CD14-positive monocyte (primary cell): ENCODE data around the gene CCDC106. TPM values are rescaled to one million over a fixed set of nuclear protein-coding genes. Genes with fewer than 3 reads are reported as not detected.
A peak's percentile ranks its signal among the peaks of the same experiment; 100 is the strongest.

Source experiments
- DNase-seq, 3 donors: peaks; one replicate each; pipeline ENCODE4 v3.0.0-alpha.2; 2011 to 2022
- H2AFZ ChIP-seq: 2 replicates; pipeline ENCODE4 v1.6.0; 2012; ENCODE audit warnings: mild to moderate bottlenecking, low read depth, low read length, inconsistent platforms; ENCODE audit not compliant: insufficient read depth, poor library complexity, severe bottlenecking
- H3K27ac ChIP-seq, 2 donors: 1 replicate in 1 of 2; 2 replicates in 1 of 2; pipeline ENCODE4 v1.5.1; 2012 to 2013; ENCODE audit warnings: low read length in 2 of 2, control low read depth in 1 of 2, inconsistent platforms in 1 of 2, low read depth in 1 of 2, mild to moderate bottlenecking in 1 of 2
- H3K27me3 ChIP-seq, 2 donors: one replicate each; pipeline versions ENCODE4 v1.6.0 to v1.6.1; 2011 to 2013; ENCODE audit warnings: low read length in 2 of 2; ENCODE audit not compliant: control insufficient read depth in 2 of 2, insufficient read depth in 2 of 2
- H3K36me3 ChIP-seq, 2 donors: replicated peaks in 1 of 2; 1 replicate in 1 of 2; 2 replicates in 1 of 2; pipeline versions ENCODE4 v1.5.1 to v1.6.1; 2012 to 2013; ENCODE audit warnings: low read length in 2 of 2, control low read depth in 1 of 2, inconsistent platforms in 1 of 2, mild to moderate bottlenecking in 1 of 2; ENCODE audit not compliant: insufficient read depth in 2 of 2, control insufficient read depth in 1 of 2
- H3K4me1 ChIP-seq, 2 donors: 1 replicate in 1 of 2; 2 replicates in 1 of 2; pipeline versions ENCODE4 v1.5.1 to v1.6.1; 2012 to 2013; ENCODE audit warnings: low read length in 2 of 2, control low read depth in 1 of 2, inconsistent platforms in 1 of 2, mild to moderate bottlenecking in 1 of 2, moderate library complexity in 1 of 2; ENCODE audit not compliant: insufficient read depth in 2 of 2, control insufficient read depth in 1 of 2
- H3K4me2 ChIP-seq: replicated peaks from 2 replicates; pipeline ENCODE3; 2012; ENCODE audit warnings: low read length, moderate library complexity, mild to moderate bottlenecking; ENCODE audit not compliant: poor library complexity, severe bottlenecking; ENCODE audit errors: extremely low read depth
- H3K4me3 ChIP-seq, 3 experiments: fragments of 200-600 bp in 1 of 3; sonication (generic) in 1 of 3; replicated peaks in 1 of 3; 1 replicate in 2 of 3; 2 replicates in 1 of 3; pipeline ENCODE4 v1.5.1; 2011 to 2013; ENCODE audit warnings: low read length in 3 of 3, mild to moderate bottlenecking in 3 of 3, control low read depth in 2 of 3, low read depth in 2 of 3, inconsistent platforms in 1 of 3, moderate library complexity in 1 of 3
- H3K79me2 ChIP-seq: 2 replicates; pipeline ENCODE4 v1.6.0; 2012; ENCODE audit warnings: mild to moderate bottlenecking, control low read depth, inconsistent platforms, low read length, moderate library complexity; ENCODE audit not compliant: insufficient read depth
- H3K9ac ChIP-seq: 2 replicates; pipeline ENCODE4 v1.6.0; 2017; ENCODE audit warnings: low read length, mild to moderate bottlenecking; ENCODE audit not compliant: insufficient read depth, poor library complexity, severe bottlenecking
- H3K9me3 ChIP-seq, 2 donors: replicated peaks in 1 of 2; 1 replicate in 1 of 2; 2 replicates in 1 of 2; pipeline versions ENCODE4 v1.5.1 to v1.6.1; 2012 to 2013; ENCODE audit warnings: low read length in 2 of 2, control low read depth in 1 of 2; ENCODE audit not compliant: control insufficient read depth in 1 of 2, insufficient read depth in 1 of 2
- H4K20me1 ChIP-seq: 2 replicates; pipeline ENCODE4 v1.6.0; 2012; ENCODE audit warnings: mild to moderate bottlenecking, low read length, control low read depth, moderate library complexity; ENCODE audit not compliant: insufficient read depth
- H3K27ac Mint-ChIP-seq, 7 donors: one replicate each; pipeline ENCODE4 v1.8.0; 2020; ENCODE audit warnings: mild to moderate bottlenecking in 7 of 7, mixed read lengths in 7 of 7, moderate library complexity in 6 of 7, inconsistent platforms in 2 of 7
- H3K27me3 Mint-ChIP-seq, 3 donors: one replicate each; pipeline ENCODE4 v1.8.0; 2021 to 2022; ENCODE audit warnings: low read depth in 3 of 3, mild to moderate bottlenecking in 3 of 3, mixed read lengths in 3 of 3, moderate library complexity in 3 of 3, inconsistent platforms in 1 of 3
- H3K36me3 Mint-ChIP-seq, 2 donors: one replicate each; pipeline ENCODE4 v1.8.0; 2020; ENCODE audit warnings: mixed read lengths in 2 of 2, inconsistent platforms in 1 of 2, mild to moderate bottlenecking in 1 of 2
- H3K4me1 Mint-ChIP-seq: one replicate; pipeline ENCODE4 v1.8.0; 2020; ENCODE audit warnings: mild to moderate bottlenecking, mixed read lengths
- H3K4me3 Mint-ChIP-seq, 2 donors: one replicate each; pipeline ENCODE4 v1.8.0; 2020; ENCODE audit warnings: mild to moderate bottlenecking in 2 of 2, mixed read lengths in 2 of 2, moderate library complexity in 1 of 2
- H3K9me3 Mint-ChIP-seq, 7 donors: one replicate each; pipeline ENCODE4 v1.8.0; 2020 to 2022; ENCODE audit warnings: mixed read lengths in 7 of 7, mild to moderate bottlenecking in 6 of 7, moderate library complexity in 6 of 7, inconsistent platforms in 2 of 7
- CTCF ChIP-seq: fragments of 200-600 bp; IDR thresholded peaks from one replicate; pipeline ENCODE4 v1.8.0; 2022; ENCODE audit warnings: antibody characterized with exemption, mild to moderate bottlenecking
- WGBS: methylation state at CpG from one replicate; pipeline ENCODE4 v1.1.5; 2013; ENCODE audit warnings: missing lambda C conversion rate; ENCODE audit not compliant: insufficient coverage; 5-methylcytosine and 5-hydroxymethylcytosine counted together
- intact Hi-C, 2 donors: fragments of 100-400 bp; cut with micrococcal nuclease; formaldehyde crosslinking; loops; one replicate each; pipeline versions ENCODE4 v1.15.0 to v1.15.1; 2023
- polyA plus RNA-seq, 3 donors: library from polyadenylated mRNA; depleted of rRNA in 1 of 3; unstranded in 2 of 3; stranded (reverse) in 1 of 3; fragments of 300-500 nt in 2 of 3; fragments of >200 nt in 1 of 3; fragmentation: Illumina TruSeq in 2 of 3; gene quantifications; 1 replicate in 2 of 3; 2 replicates in 1 of 3; pipeline ENCODE4 v1.2.3, GENCODE V29; 2012 to 2021

Gene CCDC106
- polyA plus RNA-seq, 3 donors: 0.74 to 2.4 (median 1.2) TPM

- peak within 1 kb of the TSS; percentile 77 for H3K4me2 ChIP-seq
- peak within 1 kb of the TSS; percentile 76 to 85 for H3K27ac ChIP-seq
- no peaks in the 10 kb centered on the region for H3K27me3 ChIP-seq
- Mint-ChIP-seq H3K9me3 (no peaks in the 10 kb centered on the region), H3K27ac (peak within 1 kb of the TSS; percentile 93 to 97 (median 96)), H3K4me1 (peaks cover 66% of the 10 kb centered on the region), H3K27me3 (no peaks in the 10 kb centered on the region), H3K36me3 (peaks cover 27 to 45% of the 10 kb centered on the region in 2 donors), H3K4me3 (peak within 1 kb of the TSS; percentile 94 to 98)
- H3K79me2 ChIP-seq: peaks cover 80% of the 10 kb centered on the region
- H2AFZ ChIP-seq: peak within 1 kb of the TSS; percentile 65
- peaks cover 4 to 43% of the 10 kb centered on the region in 2 donors for H3K36me3 ChIP-seq
- H3K4me3 ChIP-seq: peak within 1 kb of the TSS; percentile 81 to 92 (median 92)
- peaks cover 41% of the 10 kb centered on the region for H4K20me1 ChIP-seq
- H3K9ac ChIP-seq: peak within 1 kb of the TSS; percentile 78
- WGBS: 0% methylated on average over 32 of the region's 44 CpGs
- peak; percentile 47 to 79 (median 52) for DNase-seq
- intact Hi-C loops: loop anchor here (2.0 to 10.0 kb wide), 4 partner anchors 15 to 201 kb away; partner anchors contain the start of genes UBE2S (in 1 of the 2), ZNF580 (in 1 of the 2) and ZNF581 (in 1 of the 2)
- no peaks in the 10 kb centered on the region for H3K9me3 ChIP-seq
- TF ChIP-seq CTCF: peak; percentile 75
- H3K4me1 ChIP-seq: peaks cover 31 to 57% of the 10 kb centered on the region in 2 donors
Observed at GRCh38 chr19:55605637-55606470, 42.2 kb upstream of the CCDC106 start, which contains the start of gene ZNF865. Gene ZNF865, plus strand, starts transcription at chr19:55605647. Its CDS starts 7,972 bp downstream, at chr19:55613619.

GRCh38 chr19:55606471-55606787 lies 41.6 kb upstream of the CCDC106 start:
- H4K20me1 ChIP-seq: peaks cover 45% of the 10 kb centered on the region
- intact Hi-C loops: loop anchor here (2.0 to 10.0 kb wide), 4 partner anchors 14 to 202 kb away; partner anchors contain the start of genes UBE2S (in 1 of the 2), ZNF580 (in 1 of the 2) and ZNF581 (in 1 of the 2)
- H3K4me3 ChIP-seq: peak overlapping the region; percentile 81 to 92 (median 92)
- peaks cover 80% of the 10 kb centered on the region for H3K79me2 ChIP-seq
- Mint-ChIP-seq H3K4me1 (peaks cover 67% of the 10 kb centered on the region), H3K9me3 (no peaks in the 10 kb centered on the region), H3K36me3 (peaks cover 27 to 47% of the 10 kb centered on the region in 2 donors), H3K4me3 (peak overlapping the region; percentile 94 to 98), H3K27ac (peak overlapping the region; percentile 78 to 97 (median 96)), H3K27me3 (no peaks in the 10 kb centered on the region)
- no peaks in the 10 kb centered on the region for H3K9me3 ChIP-seq
- peaks cover 28 to 55% of the 10 kb centered on the region in 2 donors for H3K4me1 ChIP-seq
- H3K27ac ChIP-seq: peak overlapping the region; percentile 76 to 85
- peak overlapping the region; percentile 77 for H3K4me2 ChIP-seq
- H2AFZ ChIP-seq: peak overlapping the region; percentile 65
- TF ChIP-seq CTCF: peak; percentile 23
- 31% methylated on average over 12 of the region's 12 CpGs for WGBS
- H3K27me3 ChIP-seq: no peaks in the 10 kb centered on the region
- DNase-seq: no peak
- H3K9ac ChIP-seq: peak overlapping the region; percentile 78
- peaks cover 4 to 44% of the 10 kb centered on the region in 2 donors for H3K36me3 ChIP-seq
